Measurements from ENCODE around the gene SOS2.

- TF ChIP-seq CTCF (IDR thresholded peaks at IDR 0.05) (no peak), ZFX (IDR thresholded peaks at IDR 0.05; ENCODE audit: borderline replicate concordance) (no peak)
These were observed 123.5 kb downstream of the SOS2 start for GRCh38 chr14:50107850-50108249.
